ENCODE measurements around the gene SPX. TPM values are rescaled to one million over a fixed set of nuclear protein-coding genes. Genes with fewer than 3 reads are reported as not detected.

Gene SPX
- total RNA-seq, 1 donor from 2014 or later, result not detected

- TF ChIP-seq CTCF (IDR thresholded peaks at IDR 0.05), result no peak
- no peaks in the 10 kb centered on the region for H3K27me3 ChIP-seq
- H3K9me3 ChIP-seq, result no peaks in the 10 kb centered on the region
- intact Hi-C loops (cut with DNase I), result no loop called here
- no peaks in the 10 kb centered on the region for H3K36me3 ChIP-seq
- H3K4me1 ChIP-seq, result no peaks in the 10 kb centered on the region
- no peak overlapping the region for H3K4me3 ChIP-seq
- H3K27ac ChIP-seq, result no peak overlapping the region
- no peak for DNase-seq (ENCODE audit: low spot score in 2 of 2)
Measured at GRCh38 chr12:21538061-21538653, 12.1 kb downstream of the SPX start.

GRCh38 chr12:21539797-21540196 is 13.7 kb downstream of the SPX start:
- no peak for TF ChIP-seq CTCF (IDR thresholded peaks at IDR 0.05)
- H3K36me3 ChIP-seq, result no peaks in the 10 kb centered on the region

GRCh38 chr12:21541773-21542172 is 15.7 kb downstream of the SPX start:
- H3K36me3 ChIP-seq, result no peaks in the 10 kb centered on the region
- intact Hi-C loops (cut with DNase I), result no loop called here
- H3K4me1 ChIP-seq, result no peaks in the 10 kb centered on the region
- H3K27me3 ChIP-seq, result no peaks in the 10 kb centered on the region
- H3K4me3 ChIP-seq, result no peak overlapping the region
- no peak for TF ChIP-seq CTCF (IDR thresholded peaks at IDR 0.05)
- no peak for DNase-seq (ENCODE audit: low spot score in 2 of 2)
- no peak overlapping the region for H3K27ac ChIP-seq
- H3K9me3 ChIP-seq, result no peaks in the 10 kb centered on the region

More at GRCh38 chr12:21539797-21540196, 13.7 kb downstream of the SPX start:
- no peak for DNase-seq (ENCODE audit: low spot score in 2 of 2)
- no peaks in the 10 kb centered on the region for H3K9me3 ChIP-seq
- H3K4me3 ChIP-seq, result no peak overlapping the region
- H3K4me1 ChIP-seq, result no peaks in the 10 kb centered on the region
- intact Hi-C loops (cut with DNase I), result no loop called here
- no peak overlapping the region for H3K27ac ChIP-seq
- no peaks in the 10 kb centered on the region for H3K27me3 ChIP-seq

- H3K27ac ChIP-seq, result no peak overlapping the region
- H3K27me3 ChIP-seq, result no peaks in the 10 kb centered on the region
- intact Hi-C loops (cut with DNase I), result no loop called here
- no peaks in the 10 kb centered on the region for H3K36me3 ChIP-seq
- no peak for DNase-seq (ENCODE audit: low spot score in 2 of 2)
- TF ChIP-seq CTCF (IDR thresholded peaks at IDR 0.05), result no peak
- H3K4me1 ChIP-seq, result no peaks in the 10 kb centered on the region
- H3K4me3 ChIP-seq, result no peak overlapping the region
- H3K9me3 ChIP-seq, result no peaks in the 10 kb centered on the region
Measured at GRCh38 chr12:21542403-21542802, 16.3 kb downstream of the SPX start.

GRCh38 chr12:21543151-21543550 is 17.1 kb downstream of the SPX start:
- TF ChIP-seq CTCF (IDR thresholded peaks at IDR 0.05), result no peak
- no peak overlapping the region for H3K4me3 ChIP-seq
- intact Hi-C loops (cut with DNase I), result no loop called here
- H3K4me1 ChIP-seq, result no peaks in the 10 kb centered on the region
- H3K36me3 ChIP-seq, result no peaks in the 10 kb centered on the region
- H3K27ac ChIP-seq, result no peak overlapping the region
- no peaks in the 10 kb centered on the region for H3K27me3 ChIP-seq
- no peak for DNase-seq (ENCODE audit: low spot score in 2 of 2)
- H3K9me3 ChIP-seq, result no peaks in the 10 kb centered on the region

- no peak overlapping the region for H3K27ac ChIP-seq
- H3K36me3 ChIP-seq, result no peaks in the 10 kb centered on the region
- H3K9me3 ChIP-seq, result no peaks in the 10 kb centered on the region
- H3K4me3 ChIP-seq, result no peak overlapping the region
- H3K27me3 ChIP-seq, result no peaks in the 10 kb centered on the region
- no peak for DNase-seq (ENCODE audit: low spot score in 2 of 2)
- no peak for TF ChIP-seq CTCF (IDR thresholded peaks at IDR 0.05)
- no peaks in the 10 kb centered on the region for H3K4me1 ChIP-seq
- intact Hi-C loops (cut with DNase I), result no loop called here
Measured at GRCh38 chr12:21545557-21545956, 19.5 kb downstream of the SPX start.
